NK-92 treated with Interleukin-12 subunit alpha and Interleukin-12 subunit beta, amount 100 ng/mL, for 24 hours (cell line): ENCODE data around the gene CTIF.

Experiments
- DNase-seq: peaks from one replicate; lab custom pipeline; 2025; lab: John Stamatoyannopoulos, UW

Gene CTIF

DNA sequence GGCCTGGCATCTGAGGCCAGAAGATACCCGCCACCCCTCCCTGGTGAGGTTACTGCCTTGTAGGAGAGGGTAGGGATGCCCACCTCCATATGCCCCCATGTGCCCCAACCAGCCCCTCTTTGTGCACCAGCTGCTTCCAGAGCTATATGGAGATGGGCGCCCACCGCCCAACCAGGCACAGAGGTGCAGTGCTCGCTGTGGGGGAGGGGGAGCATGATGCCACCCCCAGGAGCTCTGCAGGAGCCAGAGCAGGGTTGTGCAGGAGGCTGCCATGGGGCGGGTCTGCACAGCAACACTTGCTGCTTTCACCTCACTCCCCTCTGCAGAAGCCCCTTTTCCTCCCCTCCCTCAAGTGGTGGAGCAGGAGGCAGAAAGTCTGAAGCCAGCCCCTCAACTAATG, 237.3 kb downstream of the CTIF start:
- no peak for DNase-seq

GRCh38 chr18:48776641-48777025, 237.8 kb downstream of the CTIF start:
- no peak for DNase-seq

DNA sequence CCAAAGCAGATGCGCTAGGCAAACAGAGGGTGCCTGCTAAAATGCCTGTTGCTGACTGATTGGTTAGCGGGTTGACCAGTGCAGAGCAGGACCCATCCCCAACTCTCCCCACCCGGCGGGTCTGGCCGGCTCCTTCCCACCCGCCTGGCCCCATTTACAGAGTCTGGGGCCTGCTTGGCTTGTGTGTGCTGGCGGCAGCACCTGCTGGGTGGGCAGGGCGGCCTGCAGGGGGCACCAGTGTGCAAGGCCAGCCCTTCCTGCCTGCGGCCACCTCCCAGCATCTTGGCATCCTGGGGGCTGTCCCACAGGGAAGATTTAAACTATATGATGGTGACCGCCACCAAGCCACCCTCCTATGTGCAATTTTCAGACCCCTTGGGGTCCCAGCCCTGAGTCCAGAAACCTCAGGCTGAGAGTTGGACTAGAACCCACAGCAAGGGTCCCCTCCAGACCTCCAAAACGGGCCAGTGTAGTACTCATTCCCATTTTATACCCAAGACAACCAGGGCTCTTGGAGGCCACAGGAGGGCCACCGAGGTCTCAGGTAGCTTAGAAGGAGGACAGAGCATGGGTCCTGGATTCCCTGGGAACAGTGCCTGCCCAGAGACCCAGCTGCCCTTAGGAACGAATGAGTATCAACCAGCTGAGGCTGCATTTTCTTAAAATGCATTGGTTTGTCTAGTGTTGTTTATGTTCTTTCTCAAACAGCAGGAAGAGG, 238.4 kb downstream of the CTIF start:
- DNase-seq, result peak; percentile 38

DNA sequence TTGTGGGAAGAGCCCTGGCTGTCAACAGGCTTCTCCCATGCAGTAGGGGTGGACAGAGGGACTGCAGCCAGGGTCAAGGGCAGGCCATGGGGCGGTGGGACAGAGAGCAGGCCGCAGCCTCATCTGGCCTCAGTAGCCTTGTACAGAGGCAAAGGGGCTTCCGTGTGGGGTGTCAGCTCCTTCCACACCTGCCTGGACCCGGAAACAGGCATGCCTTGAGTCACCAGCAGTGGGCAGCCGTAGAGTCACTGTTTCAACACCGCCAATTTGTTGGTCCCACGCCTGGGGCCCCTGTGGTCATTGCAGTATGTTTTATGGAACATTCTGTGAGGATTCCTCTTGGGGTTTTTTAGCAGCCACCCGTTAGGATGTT, 238.9 kb downstream of the CTIF start:
- DNase-seq, result no peak

DNA sequence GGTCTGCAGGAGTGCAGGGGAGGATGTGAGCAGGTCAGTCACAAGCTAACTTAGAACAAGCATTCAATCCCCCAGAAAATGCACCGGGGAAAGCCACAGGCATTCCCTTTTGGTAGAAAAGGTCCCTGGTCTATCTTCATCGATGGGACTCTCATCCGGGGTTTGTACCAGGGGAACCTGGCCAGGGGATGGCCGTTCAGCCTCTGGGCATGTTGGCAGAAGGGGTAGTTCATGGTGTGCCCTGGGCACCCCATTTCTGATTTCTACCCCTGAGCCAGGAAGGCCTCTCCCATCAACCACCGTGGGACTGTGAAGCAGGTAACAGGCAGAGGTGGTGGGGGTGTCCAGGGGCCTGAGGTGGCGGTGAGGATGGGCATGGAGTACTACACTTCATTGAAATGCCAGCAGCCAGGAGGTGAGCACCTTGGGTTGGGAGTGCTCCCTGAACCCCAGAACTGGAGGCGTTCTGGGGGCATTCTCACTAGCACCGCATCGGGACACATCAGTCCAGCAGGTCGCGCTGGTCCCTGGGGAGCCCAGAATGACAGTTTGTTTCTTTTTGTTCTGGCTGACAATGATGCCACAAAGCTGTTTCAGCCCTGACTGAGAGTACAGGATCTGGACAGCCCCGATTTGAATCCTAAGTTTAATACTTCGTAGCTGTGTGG, 239.6 kb downstream of the CTIF start:
- DNase-seq, result no peak

DNA sequence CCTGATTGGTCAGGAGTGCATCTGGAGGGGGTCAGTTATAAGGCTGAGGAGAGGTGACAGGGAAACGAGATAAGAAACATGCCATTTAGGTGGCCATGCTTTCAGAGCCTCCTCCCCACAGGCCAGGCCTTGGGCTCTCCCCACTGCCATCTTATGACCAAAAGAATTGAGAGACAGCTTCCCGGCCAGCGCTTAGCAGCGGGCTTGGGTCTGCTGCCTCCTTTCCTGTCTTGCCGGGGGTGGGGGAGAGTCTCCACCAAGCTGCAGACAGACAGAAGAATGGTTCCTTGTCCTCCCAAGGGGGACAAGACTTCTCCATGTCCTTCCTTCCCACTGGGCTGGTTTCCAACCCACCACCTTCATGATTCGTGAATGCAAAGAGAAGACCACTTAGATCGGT, 240.6 kb downstream of the CTIF start:
- DNase-seq, result no peak

GRCh38 chr18:48780201-48780912, 241.5 kb downstream of the CTIF start:
- no peak for DNase-seq

GRCh38 chr18:48780913-48781162, 242.0 kb downstream of the CTIF start:
- no peak for DNase-seq

DNA sequence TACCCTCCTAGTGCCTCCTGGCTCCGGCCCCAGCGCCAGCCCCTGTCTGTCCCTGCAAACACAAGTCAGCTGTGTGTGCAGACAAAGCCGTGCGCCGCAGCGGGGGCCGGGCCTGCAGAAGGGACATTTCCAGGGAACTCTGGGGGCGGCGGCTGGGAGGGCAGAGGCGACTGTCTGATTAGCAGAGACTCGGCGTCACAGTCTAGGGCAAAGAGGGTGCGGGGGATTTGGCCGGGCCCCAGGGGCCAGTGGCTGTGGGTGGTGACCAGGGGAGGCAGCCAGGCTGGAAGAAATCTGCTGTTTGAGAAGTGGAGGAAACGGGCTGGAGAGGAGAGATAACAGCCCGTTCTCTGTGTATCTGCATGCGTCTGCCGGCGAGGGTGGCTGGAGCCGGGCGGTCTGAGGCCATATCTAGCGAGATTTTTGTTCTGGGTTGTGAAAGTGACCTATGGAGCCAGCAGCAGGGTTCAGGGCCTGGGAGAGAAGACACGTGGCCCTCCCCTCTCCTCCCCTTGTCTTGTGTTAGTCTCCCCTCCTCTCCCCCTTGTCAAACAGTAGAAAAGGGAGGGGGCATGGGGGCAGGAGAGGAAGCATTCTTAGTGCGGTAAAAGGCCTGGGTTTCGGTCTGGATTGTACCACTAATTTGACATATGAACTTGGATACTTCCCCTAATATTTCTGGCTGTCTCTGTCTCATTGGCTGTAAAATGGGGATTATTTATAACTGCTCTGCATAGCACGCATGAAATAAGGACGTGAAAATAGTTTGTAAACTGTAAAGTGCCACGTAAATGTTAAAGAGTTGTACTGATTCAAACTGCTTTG, 242.5 kb downstream of the CTIF start:
- DNase-seq, result no peak

- DNase-seq, result no peak
These were observed 243.1 kb downstream of the CTIF start for GRCh38 chr18:48781988-48782363.

DNA sequence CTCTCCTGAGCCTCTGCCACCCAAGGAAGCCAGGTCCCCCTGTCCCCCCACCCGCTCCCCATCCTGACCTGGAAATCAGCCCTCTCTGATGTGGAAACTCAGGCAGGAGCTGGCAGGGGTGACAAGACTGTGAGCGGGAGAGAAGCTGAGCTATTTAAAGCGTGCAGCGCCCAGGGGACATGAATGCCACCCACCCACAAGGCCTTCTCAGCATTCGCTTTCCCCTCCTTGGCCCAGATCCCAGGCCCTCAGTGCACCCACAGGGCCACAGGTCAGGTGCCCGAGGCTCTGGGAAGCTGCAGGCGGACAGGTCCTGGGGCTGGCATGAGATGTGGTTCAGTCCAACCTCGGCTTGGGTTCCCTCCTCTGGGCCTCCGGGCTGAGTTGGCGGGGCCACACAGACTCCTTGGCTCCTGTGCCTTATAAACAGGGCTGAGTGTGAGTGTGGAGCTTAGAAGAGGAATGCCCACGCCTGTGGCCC, 243.6 kb downstream of the CTIF start:
- no peak for DNase-seq

- no peak for DNase-seq
These were observed 245.0 kb downstream of the CTIF start for GRCh38 chr18:48783616-48784520.

DNA sequence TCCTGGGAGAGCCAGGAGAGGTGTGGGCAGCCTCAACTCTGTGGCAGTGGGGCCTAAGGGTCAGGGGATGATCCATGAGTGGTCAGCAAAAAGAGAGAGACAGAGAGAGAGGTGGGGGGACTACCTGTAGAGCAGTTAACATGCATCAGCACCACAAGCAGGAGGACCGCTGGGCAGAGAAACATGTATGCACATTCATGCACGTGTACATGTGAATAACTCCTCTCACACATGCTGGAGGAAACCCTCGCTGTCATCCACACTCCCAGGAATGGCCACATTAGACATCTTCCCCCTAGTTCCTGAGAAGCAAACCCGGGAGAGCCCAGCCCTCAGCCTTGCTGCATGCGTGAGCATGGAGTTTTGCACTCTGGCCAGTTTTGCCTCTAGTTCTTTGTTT, 245.8 kb downstream of the CTIF start:
- no peak for DNase-seq

DNA sequence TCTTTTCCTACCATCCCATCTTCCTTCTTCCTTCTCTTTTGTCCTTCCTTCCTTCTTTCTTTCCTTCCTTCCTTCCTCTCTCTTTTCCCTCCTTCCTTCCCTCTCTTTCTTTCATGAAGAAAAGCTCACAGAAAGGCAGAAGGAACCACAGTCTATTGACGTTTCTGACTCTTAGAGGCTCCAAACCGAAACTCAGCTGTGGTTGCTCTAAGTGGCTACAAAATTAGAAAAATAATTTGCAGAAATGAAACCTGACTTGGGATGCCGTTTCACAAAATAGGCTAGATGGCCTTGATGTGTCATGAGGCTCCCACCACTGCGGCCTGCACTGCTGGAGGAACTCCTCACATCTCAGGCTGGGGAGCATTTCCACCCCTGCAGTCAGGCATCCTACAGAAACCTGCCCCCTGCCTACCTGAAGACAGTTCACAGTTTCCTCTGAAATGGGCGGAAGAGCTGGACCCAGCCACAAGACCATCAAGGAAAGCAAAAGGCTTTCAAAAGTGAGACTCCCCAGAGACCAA, 246.3 kb downstream of the CTIF start:
- DNase-seq, result peak; percentile 13

DNA sequence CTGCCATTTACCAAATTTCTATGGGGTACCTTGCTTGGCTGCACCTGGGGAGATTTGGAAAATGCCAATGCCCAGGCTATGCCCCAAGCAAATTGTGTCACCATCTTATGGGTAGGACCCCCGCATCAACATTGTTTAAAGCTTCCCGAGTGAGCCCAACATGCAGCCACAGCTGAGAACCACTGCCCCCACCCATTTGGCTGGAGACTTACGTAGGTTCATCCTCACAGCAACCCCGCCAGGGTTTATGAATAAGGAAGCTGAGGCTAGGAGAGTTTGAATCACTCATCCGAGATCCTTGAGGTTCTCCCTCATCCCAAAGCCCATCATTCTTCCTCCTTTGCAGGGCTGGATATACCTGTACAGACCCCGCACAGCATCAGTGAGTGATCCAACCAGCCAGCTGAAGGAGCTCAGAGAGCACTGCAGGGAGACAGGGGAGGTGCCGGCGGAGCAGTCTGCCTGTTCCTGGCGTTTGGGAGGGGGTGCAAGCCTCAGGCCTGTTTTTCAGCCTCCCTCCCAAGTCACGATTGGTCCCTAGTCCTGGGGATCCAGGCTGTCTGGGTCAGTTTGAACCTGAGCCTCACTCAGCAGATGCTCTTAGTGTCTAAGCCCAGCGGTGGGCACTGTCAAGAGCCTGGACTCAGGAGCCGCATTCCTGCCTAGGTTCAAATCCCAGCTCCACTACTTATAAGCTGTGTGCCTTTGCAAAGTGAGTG, 247.1 kb downstream of the CTIF start:
- no peak for DNase-seq

DNA sequence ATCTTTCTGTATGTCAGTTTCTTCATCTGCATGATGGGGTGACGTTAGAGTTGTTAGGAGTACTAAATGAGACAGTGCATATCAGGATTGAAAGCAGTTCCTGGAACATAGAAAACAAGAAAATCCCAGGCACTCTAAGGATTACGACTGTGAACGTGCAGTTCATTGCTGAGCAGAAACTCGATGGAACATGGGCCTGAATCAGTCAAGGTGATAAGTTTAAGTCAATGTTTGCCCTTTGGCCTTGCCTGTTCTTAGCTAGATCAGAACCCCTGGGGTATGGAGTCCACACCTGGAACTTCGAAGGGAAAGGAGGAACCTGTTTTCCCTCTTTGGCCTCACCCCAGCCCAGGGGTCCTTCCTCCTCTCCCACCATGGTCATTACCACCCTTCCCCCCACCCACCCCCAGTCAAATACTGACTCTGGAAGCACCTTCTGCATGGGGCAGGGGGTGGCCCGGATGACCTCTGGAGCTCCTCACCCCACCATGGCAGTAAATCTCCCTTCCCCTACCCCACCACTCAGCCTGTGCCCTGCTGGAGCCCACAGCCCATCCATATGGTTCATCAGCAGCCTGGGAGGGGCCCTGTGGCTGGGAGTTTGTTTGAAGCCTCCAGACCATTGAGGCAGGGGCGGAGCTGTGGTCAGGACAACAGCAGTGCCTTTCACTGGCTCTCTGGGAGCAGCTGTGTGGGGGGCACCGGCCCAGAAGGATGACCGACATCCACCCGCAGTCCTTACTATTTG, 247.8 kb downstream of the CTIF start:
- DNase-seq, result no peak

DNA sequence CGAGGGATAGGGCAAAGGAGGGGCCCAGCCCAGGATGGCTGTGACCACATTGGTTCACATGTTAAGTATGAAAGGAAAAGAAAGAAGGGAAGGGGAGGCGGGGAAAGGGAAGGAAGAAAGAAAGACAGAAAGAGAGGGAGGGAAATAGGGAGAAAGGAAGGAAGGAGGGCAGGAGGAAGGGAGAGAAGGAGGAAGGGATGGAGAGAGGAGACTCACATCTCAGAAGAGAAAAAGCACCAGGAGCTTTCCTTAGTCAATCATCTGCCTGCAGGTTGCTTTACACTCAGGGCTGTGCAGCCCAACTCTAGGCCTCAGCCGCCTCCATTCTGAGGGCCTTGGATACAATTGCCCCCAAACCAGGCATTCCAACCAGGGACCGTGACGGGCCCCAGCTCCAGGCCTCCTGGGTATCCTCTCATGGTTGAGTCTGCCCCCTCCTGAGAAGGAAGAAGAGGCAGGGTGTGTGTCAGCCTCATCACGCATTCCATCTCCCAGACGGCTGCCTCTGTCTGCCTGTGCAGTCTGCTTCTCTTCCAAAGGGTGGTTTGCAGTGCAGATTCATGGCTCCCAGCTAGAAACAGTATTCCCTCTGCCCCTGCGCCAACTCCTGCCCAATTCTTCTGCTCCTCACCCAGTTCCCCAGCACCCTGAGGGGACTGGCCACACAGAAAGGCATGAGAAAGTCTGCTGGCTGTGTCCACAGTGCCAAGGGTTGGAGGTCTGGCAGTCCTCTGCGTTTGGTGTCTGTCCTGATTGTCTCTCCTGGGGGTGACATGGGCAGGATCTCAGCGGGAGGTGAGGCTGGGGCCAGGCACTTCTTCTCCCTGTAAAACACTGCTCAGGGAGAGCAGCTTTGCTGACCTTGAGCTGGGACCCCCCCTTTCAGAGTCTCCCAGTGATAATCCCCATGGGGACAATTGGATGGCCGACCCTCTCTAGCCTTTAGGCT, 248.6 kb downstream of the CTIF start:
- DNase-seq, result no peak

GRCh38 chr18:48788373-48788772, 249.5 kb downstream of the CTIF start:
- no peak for DNase-seq
